ENCODE measurements around the gene SGF29. TPM values are rescaled to one million over a fixed set of nuclear protein-coding genes. Genes with fewer than 3 reads are reported as not detected.
"Not testable (repeated sequence)": the region's sequence is repeated elsewhere in the genome, so short reads cannot be mapped to it uniquely, and the experiment has no call there.

SGF29 gene
- polyA plus RNA-seq, 3 donors: 14.0 to 24.3 (median 18.8) TPM

- TF ChIP-seq, protein P1, sequence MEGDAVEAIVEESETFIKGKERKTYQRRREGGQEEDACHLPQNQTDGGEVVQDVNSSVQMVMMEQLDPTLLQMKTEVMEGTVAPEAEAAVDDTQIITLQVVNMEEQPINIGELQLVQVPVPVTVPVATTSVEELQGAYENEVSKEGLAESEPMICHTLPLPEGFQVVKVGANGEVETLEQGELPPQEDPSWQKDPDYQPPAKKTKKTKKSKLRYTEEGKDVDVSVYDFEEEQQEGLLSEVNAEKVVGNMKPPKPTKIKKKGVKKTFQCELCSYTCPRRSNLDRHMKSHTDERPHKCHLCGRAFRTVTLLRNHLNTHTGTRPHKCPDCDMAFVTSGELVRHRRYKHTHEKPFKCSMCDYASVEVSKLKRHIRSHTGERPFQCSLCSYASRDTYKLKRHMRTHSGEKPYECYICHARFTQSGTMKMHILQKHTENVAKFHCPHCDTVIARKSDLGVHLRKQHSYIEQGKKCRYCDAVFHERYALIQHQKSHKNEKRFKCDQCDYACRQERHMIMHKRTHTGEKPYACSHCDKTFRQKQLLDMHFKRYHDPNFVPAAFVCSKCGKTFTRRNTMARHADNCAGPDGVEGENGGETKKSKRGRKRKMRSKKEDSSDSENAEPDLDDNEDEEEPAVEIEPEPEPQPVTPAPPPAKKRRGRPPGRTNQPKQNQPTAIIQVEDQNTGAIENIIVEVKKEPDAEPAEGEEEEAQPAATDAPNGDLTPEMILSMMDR (IDR thresholded peaks at IDR 0.05): no peak
- peaks cover 27 to 54% of the 10 kb centered on the region in 2 donors for H3K36me3 Mint-ChIP-seq
- H3K4me1 Mint-ChIP-seq: peaks cover 6% of the 10 kb centered on the region
- H3K27ac Mint-ChIP-seq: peak overlapping the region in 1 of 7 donors; percentile 6
- peaks cover 0 to 1% (median 0%) of the 10 kb centered on the region in 3 donors for H3K27me3 Mint-ChIP-seq (ENCODE audit: low read depth in 3 of 3)
- H3K27ac ChIP-seq (ENCODE audit: low read depth in 1 of 2, low read length in 2 of 2): no peak overlapping the region
- H3K4me1 ChIP-seq (ENCODE audit: control insufficient read depth in 1 of 2, insufficient read depth in 2 of 2, low read length in 2 of 2): no peaks in the 10 kb centered on the region
- WGBS (ENCODE audit: insufficient coverage): 100% methylated on average over 3 of the region's 4 CpGs
- DNase-seq: no peak
- intact Hi-C loops (cut with micrococcal nuclease): no loop called here
- H3K36me3 ChIP-seq (replicated peaks in 1 of 2; ENCODE audit: control insufficient read depth in 1 of 2, insufficient read depth in 2 of 2, low read length in 2 of 2): peaks cover 15 to 36% of the 10 kb centered on the region in 2 donors
- H3K9me3 ChIP-seq (replicated peaks in 1 of 2; ENCODE audit: control insufficient read depth in 1 of 2, insufficient read depth in 1 of 2, low read length in 2 of 2): peaks cover 2 to 11% of the 10 kb centered on the region in 2 donors
- peaks cover 24% of the 10 kb centered on the region for H4K20me1 ChIP-seq (ENCODE audit: insufficient read depth, low read length)
- peaks cover 5 to 14% (median 10%) of the 10 kb centered on the region in 7 donors for H3K9me3 Mint-ChIP-seq
- no peak overlapping the region for H3K9ac ChIP-seq (ENCODE audit: insufficient read depth, low read length, poor library complexity, severe bottlenecking)
- peaks cover 43% of the 10 kb centered on the region for H3K79me2 ChIP-seq (ENCODE audit: insufficient read depth, low read length)
- no peaks in the 10 kb centered on the region for H3K27me3 ChIP-seq (ENCODE audit: control insufficient read depth in 2 of 2, insufficient read depth in 2 of 2, low read length in 2 of 2)
- H3K4me3 ChIP-seq (replicated peaks in 1 of 3; ENCODE audit: low read depth in 2 of 3, low read length in 3 of 3): no peak overlapping the region
- H3K4me3 Mint-ChIP-seq: no peak overlapping the region
- H3K4me2 ChIP-seq (replicated peaks; ENCODE audit: extremely low read depth, low read length, poor library complexity, severe bottlenecking): no peak overlapping the region
- no peak overlapping the region for H2AFZ ChIP-seq (ENCODE audit: insufficient read depth, low read depth, low read length, poor library complexity, severe bottlenecking)
Measured at GRCh38 chr16:28562199-28562598, 8.5 kb downstream of the SGF29 start.

- TF ChIP-seq, protein P1 (IDR thresholded peaks at IDR 0.05): no peak
Measured at GRCh38 chr16:28563218-28563617, 9.5 kb downstream of the SGF29 start.

DNA sequence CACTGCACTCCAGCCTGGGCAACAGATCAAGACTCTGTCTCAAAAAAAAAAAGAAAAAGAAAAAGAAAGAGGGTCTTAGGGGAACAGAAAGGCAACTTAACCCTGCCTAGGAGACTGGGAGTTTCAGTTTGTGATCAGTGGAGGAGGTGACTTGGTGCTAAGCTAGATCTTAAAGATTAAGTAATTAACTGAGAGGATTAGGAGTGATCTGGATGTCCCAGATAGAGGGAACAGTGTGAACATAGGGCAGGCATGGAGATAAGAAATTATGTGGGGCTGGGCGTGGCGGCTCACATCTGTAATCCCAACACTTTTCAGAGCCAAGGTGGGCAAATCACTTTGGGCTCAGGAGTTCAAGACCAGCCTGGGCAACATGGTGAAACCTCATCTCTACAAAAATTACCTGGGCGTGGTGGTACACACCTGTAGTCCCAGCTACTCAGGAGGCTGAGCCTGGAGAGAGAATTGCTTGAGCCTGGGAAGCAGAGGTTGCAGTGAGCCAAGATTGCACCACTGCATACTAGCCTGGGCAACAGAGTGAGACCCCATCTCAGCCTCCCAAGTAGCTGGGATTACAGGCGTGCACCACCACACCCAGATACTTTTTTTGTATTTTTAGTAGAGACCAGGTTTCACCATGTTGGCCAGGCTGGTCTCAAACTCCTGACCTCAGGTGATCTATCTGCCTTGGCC is 12.7 kb downstream of the SGF29 start:
- Histone ChIP-seq H3K36me3 (replicated peaks in 1 of 2; ENCODE audit: control insufficient read depth in 1 of 2, insufficient read depth in 2 of 2, low read length in 2 of 2) (peaks cover 2 to 16% of the 10 kb centered on the region in 2 donors), H3K9me3 (replicated peaks in 1 of 2; ENCODE audit: control insufficient read depth in 1 of 2, insufficient read depth in 1 of 2, low read length in 2 of 2) (peaks cover 6 to 13% of the 10 kb centered on the region in 2 donors), H3K79me2 (ENCODE audit: insufficient read depth, low read length) (peaks cover 45% of the 10 kb centered on the region), H4K20me1 (ENCODE audit: insufficient read depth, low read length) (peaks cover 42% of the 10 kb centered on the region)
- H3K4me1 Mint-ChIP-seq; H3K27me3 Mint-ChIP-seq (ENCODE audit: low read depth in 3 of 3); H3K4me3 Mint-ChIP-seq; H3K4me3 ChIP-seq (replicated peaks in 1 of 3; ENCODE audit: low read depth in 2 of 3, low read length in 3 of 3); H3K4me1 ChIP-seq (ENCODE audit: control insufficient read depth in 1 of 2, insufficient read depth in 2 of 2, low read length in 2 of 2); H3K27me3 ChIP-seq (ENCODE audit: control insufficient read depth in 2 of 2, insufficient read depth in 2 of 2, low read length in 2 of 2); H3K9ac ChIP-seq (ENCODE audit: insufficient read depth, low read length, poor library complexity, severe bottlenecking); H2AFZ ChIP-seq (ENCODE audit: insufficient read depth, low read depth, low read length, poor library complexity, severe bottlenecking); H3K4me2 ChIP-seq (replicated peaks; ENCODE audit: extremely low read depth, low read length, poor library complexity, severe bottlenecking); DNase-seq; H3K27ac ChIP-seq (ENCODE audit: low read depth in 1 of 2, low read length in 2 of 2); intact Hi-C loops (cut with micrococcal nuclease): not testable (repeated sequence)
- WGBS (ENCODE audit: insufficient coverage): no CpG with 5 or more reads among the region's 4 CpGs
- Mint-ChIP-seq H3K27ac (peak overlapping the region in 1 of 7 donors; percentile 0), H3K36me3 (peaks cover 21 to 41% of the 10 kb centered on the region in 2 donors), H3K9me3 (peaks cover 8 to 20% (median 14%) of the 10 kb centered on the region in 7 donors)

More at GRCh38 chr16:28563218-28563617, 9.5 kb downstream of the SGF29 start:
- H3K4me2 ChIP-seq (replicated peaks; ENCODE audit: extremely low read depth, low read length, poor library complexity, severe bottlenecking): no peak overlapping the region
- H3K36me3 Mint-ChIP-seq: peaks cover 29 to 52% of the 10 kb centered on the region in 2 donors
- peak overlapping the region in 2 of 7 donors; percentile 13 to 58 for H3K27ac Mint-ChIP-seq
- H3K9me3 Mint-ChIP-seq: peaks cover 6 to 20% (median 14%) of the 10 kb centered on the region in 7 donors
- no peak overlapping the region for H3K27ac ChIP-seq (ENCODE audit: low read depth in 1 of 2, low read length in 2 of 2)
- no peaks in the 10 kb centered on the region for H3K4me1 ChIP-seq (ENCODE audit: control insufficient read depth in 1 of 2, insufficient read depth in 2 of 2, low read length in 2 of 2)
- H3K9ac ChIP-seq (ENCODE audit: insufficient read depth, low read length, poor library complexity, severe bottlenecking): no peak overlapping the region
- H3K4me3 ChIP-seq (replicated peaks in 1 of 3; ENCODE audit: low read depth in 2 of 3, low read length in 3 of 3): no peak overlapping the region
- H3K9me3 ChIP-seq (replicated peaks in 1 of 2; ENCODE audit: control insufficient read depth in 1 of 2, insufficient read depth in 1 of 2, low read length in 2 of 2): peaks cover 6 to 13% of the 10 kb centered on the region in 2 donors
- no peaks in the 10 kb centered on the region for H3K27me3 ChIP-seq (ENCODE audit: control insufficient read depth in 2 of 2, insufficient read depth in 2 of 2, low read length in 2 of 2)
- no peak for DNase-seq
- no peak overlapping the region for H2AFZ ChIP-seq (ENCODE audit: insufficient read depth, low read depth, low read length, poor library complexity, severe bottlenecking)
- peaks cover 0 to 1% (median 0%) of the 10 kb centered on the region in 3 donors for H3K27me3 Mint-ChIP-seq (ENCODE audit: low read depth in 3 of 3)
- WGBS (ENCODE audit: insufficient coverage): 77% methylated on average over 5 of the region's 6 CpGs
- peaks cover 10 to 33% of the 10 kb centered on the region in 2 donors for H3K36me3 ChIP-seq (replicated peaks in 1 of 2; ENCODE audit: control insufficient read depth in 1 of 2, insufficient read depth in 2 of 2, low read length in 2 of 2)
- H3K4me1 Mint-ChIP-seq: peaks cover 5% of the 10 kb centered on the region
- intact Hi-C loops (cut with micrococcal nuclease): no loop called here
- peaks cover 43% of the 10 kb centered on the region for H3K79me2 ChIP-seq (ENCODE audit: insufficient read depth, low read length)
- H3K4me3 Mint-ChIP-seq: no peak overlapping the region
- peaks cover 31% of the 10 kb centered on the region for H4K20me1 ChIP-seq (ENCODE audit: insufficient read depth, low read length)

Data from CD14-positive monocyte (primary cell).